GM18502 (cell line): Measurements from ENCODE around the gene GATA3.

ENCODE experiments used
- ATAC-seq: cut with Tn5 transposase; IDR thresholded peaks from one replicate; pipeline ENCODE4 v1.9.1; 2021; ENCODE audit warnings: mild to moderate bottlenecking; ENCODE audit not compliant: unreplicated experiment, poor library complexity

Gene GATA3

DNA sequence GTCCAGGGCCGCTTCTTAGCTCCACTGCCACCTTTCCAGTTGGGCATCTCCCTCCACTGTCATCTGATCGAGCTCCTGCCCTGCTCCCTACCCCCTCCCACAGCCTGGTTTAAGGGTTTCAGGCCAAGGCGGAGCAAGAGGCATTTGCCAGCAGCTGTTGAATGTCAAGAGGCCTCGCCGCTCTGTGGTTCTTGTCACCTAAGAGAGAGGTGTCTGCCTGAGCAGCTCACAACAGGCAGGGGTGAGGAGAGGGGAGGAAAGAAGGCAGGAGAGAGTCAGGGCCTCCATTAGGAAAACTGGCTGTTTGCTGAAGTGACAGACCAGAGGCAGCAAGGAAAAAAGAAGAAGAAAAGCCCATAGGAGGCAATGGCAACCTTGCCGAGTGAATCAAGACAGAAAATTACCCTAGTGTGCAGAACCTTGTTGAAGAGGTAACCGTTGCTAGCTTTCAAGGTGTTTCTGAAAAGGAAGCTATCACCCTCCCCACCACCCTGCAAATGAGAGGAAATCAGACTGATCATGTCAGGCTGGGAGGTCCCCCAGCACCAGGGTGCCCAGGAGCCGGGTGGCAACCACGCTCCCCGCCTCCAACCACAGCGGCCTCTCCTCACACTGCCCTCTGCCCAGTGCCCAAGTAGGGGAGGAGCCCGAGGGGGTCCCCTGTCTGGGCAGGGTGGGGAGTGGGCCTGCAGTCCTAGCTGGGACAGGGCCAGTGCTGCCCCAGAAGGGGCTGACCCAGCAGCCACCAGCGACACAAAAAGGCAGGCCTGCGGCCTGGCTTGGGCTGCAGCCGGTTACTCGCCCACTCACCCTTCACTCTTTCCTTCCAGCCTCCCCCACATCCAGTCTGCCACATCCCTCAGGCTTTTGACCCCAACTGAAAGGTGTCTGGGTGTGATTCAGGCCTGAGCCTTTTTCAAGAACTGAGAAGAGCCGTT is 7.1 kb downstream of the GATA3 start:
- ATAC-seq: no peak

DNA sequence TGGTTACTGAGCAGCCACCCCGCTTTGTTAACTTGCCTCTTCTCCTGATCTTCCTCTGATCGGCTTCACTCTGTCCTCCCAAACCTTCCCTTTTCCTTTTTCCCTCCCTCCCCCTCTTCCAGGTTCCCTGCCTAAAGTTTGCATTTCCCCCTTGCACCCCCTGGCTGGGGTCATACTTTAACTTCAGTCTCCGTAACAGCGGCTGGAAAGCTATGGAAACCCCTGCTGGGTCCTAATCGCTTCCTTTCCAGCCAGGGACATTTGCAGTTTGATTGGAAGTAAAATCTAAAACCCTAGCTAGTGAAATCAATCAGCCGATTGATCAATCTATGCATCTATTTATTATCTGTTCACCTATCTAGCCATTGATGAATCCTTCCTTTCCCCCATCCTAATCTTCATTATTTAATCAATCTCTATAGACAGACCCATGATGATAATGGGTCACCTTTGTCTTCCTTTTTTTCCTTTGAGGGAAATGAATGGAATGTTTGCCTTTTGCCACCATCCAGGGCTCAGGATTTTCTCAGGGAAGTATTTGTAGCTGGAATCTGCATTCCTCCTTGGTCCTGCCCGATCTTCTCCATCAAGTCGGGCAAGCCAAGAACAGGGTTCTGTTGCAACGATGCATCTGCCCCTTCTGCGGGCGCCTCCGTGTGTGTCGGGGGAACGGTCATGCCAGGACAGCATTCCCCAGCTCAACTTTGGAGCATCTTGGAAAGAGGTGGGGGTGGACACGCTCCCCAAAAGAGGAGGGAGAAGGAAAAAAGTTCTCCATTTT is 8.8 kb downstream of the GATA3 start:
- no peak for ATAC-seq

DNA sequence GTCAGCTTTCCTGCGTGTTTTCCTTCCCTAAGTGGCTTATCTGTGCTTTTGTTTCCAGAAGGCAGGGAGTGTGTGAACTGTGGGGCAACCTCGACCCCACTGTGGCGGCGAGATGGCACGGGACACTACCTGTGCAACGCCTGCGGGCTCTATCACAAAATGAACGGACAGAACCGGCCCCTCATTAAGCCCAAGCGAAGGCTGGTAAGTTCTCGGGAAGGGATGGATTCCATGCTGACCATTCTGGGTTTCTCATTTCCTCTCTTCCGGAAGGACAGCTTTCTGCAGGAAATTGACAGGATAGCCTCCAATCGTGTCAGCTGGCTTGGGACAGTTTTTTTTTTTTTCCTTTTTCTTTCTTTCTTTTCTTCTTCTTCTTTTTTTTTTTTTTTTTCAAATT is 9.4 kb downstream of the GATA3 start:
- no peak for ATAC-seq

- no peak for ATAC-seq
Measured at GRCh38 chr10:8064436-8064835, 9.9 kb downstream of the GATA3 start.

- no peak for ATAC-seq
Measured at GRCh38 chr10:8065651-8066050, 11.2 kb downstream of the GATA3 start.

GRCh38 chr10:8066124-8066523 is 11.6 kb downstream of the GATA3 start:
- ATAC-seq: no peak

- no peak for ATAC-seq
Measured at GRCh38 chr10:8066797-8067196, 12.3 kb downstream of the GATA3 start.

DNA sequence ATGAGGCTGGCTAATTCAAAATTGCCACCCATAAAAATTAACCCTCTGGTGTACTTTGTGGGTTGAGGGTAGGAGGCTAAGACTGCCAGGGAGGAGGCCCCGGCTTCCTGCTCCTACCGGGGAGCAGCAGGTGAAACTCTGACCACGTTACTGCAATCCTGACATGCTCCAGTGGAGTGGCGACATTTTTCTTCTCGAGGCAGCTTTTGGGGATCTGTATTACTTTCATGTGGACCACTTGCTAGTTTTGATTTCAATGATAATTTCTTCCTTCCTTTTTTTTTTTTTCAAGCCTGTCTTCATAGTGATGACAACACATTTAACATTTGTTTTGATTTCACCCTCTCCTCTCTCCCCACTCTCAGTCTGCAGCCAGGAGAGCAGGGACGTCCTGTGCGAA is 14.6 kb downstream of the GATA3 start:
- no peak for ATAC-seq

DNA sequence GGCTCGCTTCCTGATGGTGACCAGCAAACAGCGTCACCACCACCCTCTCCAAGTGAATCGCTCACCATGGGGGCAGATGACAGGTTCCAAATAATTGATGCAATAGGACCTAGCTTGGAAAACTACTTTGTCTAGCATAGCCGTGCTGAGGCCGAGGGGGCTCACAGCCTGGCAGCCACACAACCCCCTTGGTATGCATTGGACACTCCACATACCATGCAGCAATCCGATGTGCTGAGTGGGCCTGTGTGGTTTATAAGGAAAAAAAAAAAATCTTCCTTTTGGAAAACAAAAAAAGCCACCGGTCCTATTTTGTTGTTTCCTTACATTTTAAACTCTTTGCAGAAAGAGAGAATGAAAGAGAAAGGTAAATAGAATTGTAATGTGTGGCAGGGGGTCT is 15.1 kb downstream of the GATA3 start:
- no peak for ATAC-seq

DNA sequence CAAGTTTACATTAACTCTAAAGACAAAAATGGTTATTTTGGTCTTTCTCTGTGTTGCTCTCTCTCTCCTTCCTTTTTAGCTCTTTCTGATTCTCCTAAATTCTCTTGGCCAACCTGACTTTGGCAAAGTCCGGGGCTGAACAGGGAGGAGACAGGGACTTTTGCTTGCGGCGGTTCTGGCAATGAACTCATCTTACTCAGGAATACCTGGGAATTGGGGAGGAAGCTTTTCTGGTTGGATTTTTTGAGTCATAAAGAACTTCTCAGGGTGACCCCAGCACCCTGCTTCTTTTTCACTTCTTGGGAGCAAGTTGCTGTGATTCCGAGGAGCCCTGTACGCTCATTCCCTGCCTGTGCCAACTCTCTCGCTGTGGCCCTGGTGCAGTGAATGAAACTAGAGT is 16.0 kb downstream of the GATA3 start:
- no peak for ATAC-seq

DNA sequence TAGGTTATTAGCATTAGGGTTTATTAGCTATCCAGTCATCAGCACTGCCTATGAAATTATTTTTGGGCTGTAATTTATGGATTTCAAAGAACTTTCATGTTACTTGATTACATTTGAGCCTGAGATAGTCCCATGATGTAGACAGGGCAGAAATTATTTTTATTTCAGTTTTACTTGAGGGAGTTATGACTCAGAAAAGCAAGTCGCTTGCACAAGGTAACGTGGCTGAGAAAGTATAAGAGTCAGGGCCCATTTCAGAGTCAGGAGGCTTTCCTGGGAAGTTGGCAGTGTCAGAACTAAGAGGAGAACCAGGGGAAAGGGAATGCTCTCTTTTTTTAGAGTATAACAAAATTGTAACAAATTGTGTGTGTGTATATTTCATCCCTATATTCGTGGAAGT is 16.5 kb downstream of the GATA3 start:
- no peak for ATAC-seq

- ATAC-seq: no peak
Measured at GRCh38 chr10:8071666-8072065, 17.2 kb downstream of the GATA3 start.

DNA sequence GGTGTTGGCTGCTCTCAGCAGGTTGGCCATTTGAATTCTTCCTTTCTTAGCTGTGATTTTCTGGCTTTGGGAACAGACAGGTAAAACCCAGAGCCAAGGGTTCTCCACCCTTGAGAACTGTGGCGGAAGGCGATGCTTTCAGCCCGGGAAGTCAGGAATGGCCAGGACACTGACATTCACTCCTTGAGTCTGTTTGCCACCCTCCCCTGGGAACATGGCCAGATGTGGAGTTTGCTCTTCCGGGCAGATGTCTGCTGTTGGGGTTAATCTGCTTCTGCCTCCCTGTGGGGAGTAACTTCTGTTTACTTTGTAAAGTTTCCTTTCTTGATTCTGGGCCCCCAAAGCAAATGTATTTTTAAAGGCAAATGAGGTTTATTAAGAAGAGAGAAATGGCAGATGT is 17.7 kb downstream of the GATA3 start:
- no peak for ATAC-seq

DNA sequence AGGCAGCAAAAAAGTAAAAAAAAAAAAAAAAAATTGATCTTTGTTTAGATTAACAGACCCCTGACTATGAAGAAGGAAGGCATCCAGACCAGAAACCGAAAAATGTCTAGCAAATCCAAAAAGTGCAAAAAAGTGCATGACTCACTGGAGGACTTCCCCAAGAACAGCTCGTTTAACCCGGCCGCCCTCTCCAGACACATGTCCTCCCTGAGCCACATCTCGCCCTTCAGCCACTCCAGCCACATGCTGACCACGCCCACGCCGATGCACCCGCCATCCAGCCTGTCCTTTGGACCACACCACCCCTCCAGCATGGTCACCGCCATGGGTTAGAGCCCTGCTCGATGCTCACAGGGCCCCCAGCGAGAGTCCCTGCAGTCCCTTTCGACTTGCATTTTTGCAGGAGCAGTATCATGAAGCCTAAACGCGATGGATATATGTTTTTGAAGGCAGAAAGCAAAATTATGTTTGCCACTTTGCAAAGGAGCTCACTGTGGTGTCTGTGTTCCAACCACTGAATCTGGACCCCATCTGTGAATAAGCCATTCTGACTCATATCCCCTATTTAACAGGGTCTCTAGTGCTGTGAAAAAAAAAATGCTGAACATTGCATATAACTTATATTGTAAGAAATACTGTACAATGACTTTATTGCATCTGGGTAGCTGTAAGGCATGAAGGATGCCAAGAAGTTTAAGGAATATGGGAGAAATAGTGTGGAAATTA is 19.4 kb downstream of the GATA3 start:
- no peak for ATAC-seq

- ATAC-seq: no peak
Measured at GRCh38 chr10:8074881-8075280, 20.4 kb downstream of the GATA3 start.

DNA sequence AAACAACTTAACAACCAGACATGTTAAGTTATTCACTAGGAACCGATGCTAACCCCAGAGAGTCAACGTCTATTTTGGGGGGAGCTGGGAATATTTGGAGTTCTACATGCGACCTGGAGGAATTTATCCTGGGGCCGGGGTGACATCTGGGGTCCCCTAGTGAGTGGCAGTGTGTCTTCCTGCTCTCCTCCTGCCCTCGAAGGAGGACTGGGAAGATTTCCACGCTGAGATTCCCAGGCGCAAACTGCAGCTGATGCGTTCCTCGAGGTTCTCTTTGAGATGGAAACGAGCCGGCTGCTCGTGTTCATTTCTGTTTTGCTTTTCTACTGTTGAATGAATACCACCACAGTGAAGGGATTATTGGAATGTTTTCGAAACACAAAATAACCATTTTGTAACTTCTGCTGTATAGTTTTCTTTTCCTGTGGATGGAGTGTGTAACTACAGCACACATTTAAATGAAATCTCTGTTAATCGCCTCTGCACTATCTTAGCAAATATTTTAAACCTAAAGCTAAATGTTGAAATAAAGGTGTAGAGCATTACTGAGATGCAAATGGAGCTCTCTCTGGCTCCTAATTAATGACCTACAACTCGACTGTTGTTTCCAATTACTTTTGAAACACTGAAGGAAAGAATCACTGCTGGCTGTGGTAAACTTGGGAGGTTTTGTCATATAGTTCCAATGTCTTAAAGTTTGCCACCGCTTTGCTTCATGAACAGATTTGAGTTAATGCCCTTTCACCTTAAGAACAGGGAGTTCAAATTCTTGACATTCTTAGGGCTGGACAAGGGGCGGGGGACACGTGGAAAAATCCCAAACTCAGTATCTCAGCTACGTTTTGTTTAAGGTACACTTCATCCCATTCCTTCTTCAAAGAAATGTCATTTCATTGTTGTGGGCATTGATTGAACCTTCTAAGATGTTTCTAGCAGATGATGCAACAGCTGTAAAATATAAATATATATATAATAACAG is 21.1 kb downstream of the GATA3 start:
- ATAC-seq: no peak

DNA sequence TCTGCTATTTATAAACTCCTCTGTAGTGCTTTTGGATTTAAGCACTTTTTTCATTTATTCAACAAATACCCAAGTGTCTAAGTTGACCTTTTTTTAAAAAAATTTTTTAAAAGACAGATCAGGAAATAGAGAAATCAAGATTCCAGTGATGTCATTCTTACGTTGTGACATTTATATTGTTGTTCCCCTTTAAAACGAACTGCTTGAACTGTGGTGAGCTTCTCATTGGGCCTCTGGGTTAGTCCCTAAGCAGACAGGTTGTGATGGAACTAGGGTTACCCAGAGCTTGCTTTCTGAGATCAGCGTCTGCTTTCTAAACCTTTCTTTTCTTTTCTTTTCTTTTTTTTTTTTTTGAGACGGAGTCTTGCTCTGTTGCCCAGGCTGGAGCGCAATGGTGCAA is 22.4 kb downstream of the GATA3 start:
- no peak for ATAC-seq

GRCh38 chr10:8078027-8078426 is 23.5 kb downstream of the GATA3 start:
- ATAC-seq: no peak

- ATAC-seq: no peak
Measured at GRCh38 chr10:8079126-8079525, 24.6 kb downstream of the GATA3 start.

- ATAC-seq: no peak
Measured at GRCh38 chr10:8084799-8085198, 30.3 kb downstream of the GATA3 start.
